Activated CD8-positive, alpha-beta T cell treated with anti-CD3 and anti-CD28 coated beads for 36 hours (primary cell): ENCODE results near the gene COX6B2. TPM values are rescaled to one million over a fixed set of nuclear protein-coding genes. Genes with fewer than 3 reads are reported as not detected.

ENCODE experiments used
- ATAC-seq: fragments of 200-7000 bp; cut with Tn5 transposase; one replicate; pipeline ENCODE4 v1.10.0; 2021; ENCODE audit warnings: mild to moderate bottlenecking, moderate library complexity
- CTCF ChIA-PET: fragments of 350-600 bp; sonication (Branson Sonifier 250); formaldehyde crosslinking; loops from one replicate; lab custom pipeline; 2021; ENCODE audit warnings: antibody characterized with exemption; lab: Charles Lee
- POLR2A ChIA-PET: fragments of 350-600 bp; sonication (Branson Sonifier 250); formaldehyde crosslinking; loops from one replicate; lab custom pipeline; 2021; ENCODE audit warnings: antibody characterized with exemption; lab: Charles Lee
- DNase-seq: peaks from one replicate; pipeline ENCODE4 v3.0.0-alpha.2; 2020
- H3K27ac Mint-ChIP-seq: one replicate; pipeline ENCODE4 v1.8.0; 2021; ENCODE audit warnings: mild to moderate bottlenecking, mixed read lengths
- H3K27me3 Mint-ChIP-seq: one replicate; pipeline ENCODE4 v1.8.0; 2021; ENCODE audit warnings: mixed read lengths
- H3K36me3 Mint-ChIP-seq: one replicate; pipeline ENCODE4 v1.8.0; 2021; ENCODE audit warnings: low read depth, mixed read lengths
- H3K4me1 Mint-ChIP-seq: one replicate; pipeline ENCODE4 v1.8.0; 2021; ENCODE audit warnings: low read depth, mixed read lengths
- H3K4me3 Mint-ChIP-seq: one replicate; pipeline ENCODE4 v1.8.0; 2021; ENCODE audit warnings: mild to moderate bottlenecking, moderate library complexity, mixed read lengths
- H3K9me3 Mint-ChIP-seq: one replicate; pipeline ENCODE4 v1.8.0; 2021; ENCODE audit warnings: mixed read lengths
- intact Hi-C: fragments of 100-400 bp; cut with micrococcal nuclease; formaldehyde crosslinking; loops from one replicate; pipeline ENCODE4 v1.10.0; 2022
- total RNA-seq, 2 experiments: library from RNA; stranded (reverse); gene quantifications; one replicate each; pipeline ENCODE4 v1.2.3, GENCODE V29; 2021
- TF ChIP-seq, protein P1 (sequence below): fragments of 200-600 bp; IDR thresholded peaks from one replicate; pipeline ENCODE4 v1.8.0; 2022; ENCODE audit warnings: antibody characterized with exemption, mild to moderate bottlenecking

COX6B2 gene
- total RNA-seq, 2 experiments from 2014 or later: not detected

DNA sequence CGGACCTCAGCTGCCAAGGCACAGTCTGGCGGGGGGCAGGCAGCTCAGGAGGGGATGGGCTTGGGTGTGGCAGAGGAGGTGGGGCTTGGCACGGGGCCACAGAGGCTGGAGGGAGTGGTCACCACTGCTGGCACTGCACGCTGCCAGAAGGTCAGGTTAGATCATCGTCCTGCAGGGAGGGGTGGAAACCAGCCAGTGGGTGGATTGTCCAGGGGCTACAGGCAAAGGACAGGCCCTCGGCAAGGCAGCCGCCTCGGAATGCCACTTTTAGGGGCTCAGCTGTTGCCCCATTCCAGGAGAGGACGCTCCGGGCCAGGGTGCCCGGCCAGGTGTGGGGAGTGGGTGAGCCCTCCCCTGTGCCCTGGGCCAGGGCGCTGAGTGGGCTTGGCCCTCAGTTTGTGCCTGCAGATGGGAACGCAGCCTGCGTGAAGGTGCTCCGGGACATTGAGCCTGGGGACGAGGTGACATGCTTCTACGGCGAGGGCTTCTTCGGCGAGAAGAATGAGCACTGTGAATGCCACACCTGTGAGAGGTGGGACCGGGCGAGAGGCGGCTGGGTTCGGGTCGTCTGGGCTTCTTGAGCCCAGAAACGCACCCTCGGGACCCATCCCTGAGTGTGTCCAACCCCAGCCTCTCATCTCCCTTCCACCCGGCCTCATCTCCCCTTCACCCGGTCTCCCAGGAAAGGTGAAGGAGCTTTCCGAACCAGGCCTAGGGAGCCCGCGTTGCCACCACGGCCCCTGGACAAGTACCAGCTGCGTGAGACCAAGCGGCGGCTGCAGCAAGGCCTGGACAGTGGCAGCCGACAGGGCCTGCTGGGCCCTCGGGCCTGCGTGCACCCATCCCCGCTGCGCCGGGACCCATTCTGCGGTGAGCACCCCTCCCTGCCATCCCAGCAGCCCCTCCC is 8.4 kb downstream of the COX6B2 start:
- Mint-ChIP-seq H3K27ac (no peak overlapping the region), H3K36me3 (peaks cover 21% of the 10 kb centered on the region), H3K4me3 (no peak overlapping the region), H3K9me3 (no peaks in the 10 kb centered on the region), H3K4me1 (peaks cover 5% of the 10 kb centered on the region), H3K27me3 (peaks cover 8% of the 10 kb centered on the region)
- DNase-seq (no peak), ATAC-seq (no peak)
- intact Hi-C loops: no loop called here
- TF ChIP-seq, protein P1, sequence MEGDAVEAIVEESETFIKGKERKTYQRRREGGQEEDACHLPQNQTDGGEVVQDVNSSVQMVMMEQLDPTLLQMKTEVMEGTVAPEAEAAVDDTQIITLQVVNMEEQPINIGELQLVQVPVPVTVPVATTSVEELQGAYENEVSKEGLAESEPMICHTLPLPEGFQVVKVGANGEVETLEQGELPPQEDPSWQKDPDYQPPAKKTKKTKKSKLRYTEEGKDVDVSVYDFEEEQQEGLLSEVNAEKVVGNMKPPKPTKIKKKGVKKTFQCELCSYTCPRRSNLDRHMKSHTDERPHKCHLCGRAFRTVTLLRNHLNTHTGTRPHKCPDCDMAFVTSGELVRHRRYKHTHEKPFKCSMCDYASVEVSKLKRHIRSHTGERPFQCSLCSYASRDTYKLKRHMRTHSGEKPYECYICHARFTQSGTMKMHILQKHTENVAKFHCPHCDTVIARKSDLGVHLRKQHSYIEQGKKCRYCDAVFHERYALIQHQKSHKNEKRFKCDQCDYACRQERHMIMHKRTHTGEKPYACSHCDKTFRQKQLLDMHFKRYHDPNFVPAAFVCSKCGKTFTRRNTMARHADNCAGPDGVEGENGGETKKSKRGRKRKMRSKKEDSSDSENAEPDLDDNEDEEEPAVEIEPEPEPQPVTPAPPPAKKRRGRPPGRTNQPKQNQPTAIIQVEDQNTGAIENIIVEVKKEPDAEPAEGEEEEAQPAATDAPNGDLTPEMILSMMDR: no peak
- POLR2A ChIA-PET: interaction anchor here (1.2 kb wide), 1 partner anchor 38 kb away, joined by 3 read pairs; the partner anchor contains the start of gene TMEM238
- CTCF ChIA-PET: no interaction called here

DNA sequence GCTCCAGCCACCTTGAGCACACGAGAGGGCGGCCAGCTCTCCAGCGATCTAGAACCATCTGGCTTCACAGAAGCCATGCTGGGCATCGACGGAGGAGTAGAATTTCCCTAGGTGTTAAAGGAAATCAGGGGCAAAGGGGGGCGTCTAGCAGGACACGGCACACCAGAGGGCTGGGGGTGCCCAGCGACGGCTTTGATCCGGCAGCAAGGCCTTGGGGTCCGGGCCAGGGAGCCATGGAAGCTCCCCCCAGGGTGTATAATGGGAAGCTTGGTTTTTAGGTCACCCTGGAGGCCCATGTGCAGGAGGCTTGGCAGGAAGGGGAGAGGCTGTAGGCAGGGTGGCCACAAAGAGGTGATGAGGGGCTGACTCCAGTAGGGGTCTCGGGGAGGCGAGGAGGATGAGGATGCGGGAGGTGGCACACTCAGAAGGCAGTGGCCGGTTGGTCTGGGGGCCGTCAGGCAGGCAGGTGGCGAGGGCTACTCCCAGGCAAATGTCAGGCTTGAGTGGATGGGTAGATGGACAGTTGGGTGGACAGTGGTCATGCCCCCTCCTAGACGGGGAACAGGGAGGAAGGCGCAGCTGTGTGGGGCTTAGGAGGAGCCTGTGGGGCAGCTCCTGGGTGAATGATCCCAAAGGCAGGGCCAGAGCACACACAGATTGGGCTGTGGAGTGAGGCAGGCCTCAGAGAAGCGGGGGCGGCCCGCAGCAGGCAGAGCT is 9.3 kb downstream of the COX6B2 start:
- ATAC-seq (no peak), DNase-seq (no peak)
- POLR2A ChIA-PET: interaction anchor here (0.6 to 1.6 kb wide), 3 partner anchors 39 to 322 kb away, joined by 3 to 6 read pairs (median 3); partner anchors contain the start of gene TMEM238
- H3K9me3 Mint-ChIP-seq: no peaks in the 10 kb centered on the region
- H3K4me3 Mint-ChIP-seq: no peak overlapping the region
- TF ChIP-seq, protein P1: no peak
- no peak overlapping the region for H3K27ac Mint-ChIP-seq
- peaks cover under 1% of the 10 kb centered on the region for H3K27me3 Mint-ChIP-seq
- intact Hi-C loops: no loop called here
- H3K4me1 Mint-ChIP-seq: peaks cover 5% of the 10 kb centered on the region
- peaks cover 21% of the 10 kb centered on the region for H3K36me3 Mint-ChIP-seq
- CTCF ChIA-PET: no interaction called here

DNA sequence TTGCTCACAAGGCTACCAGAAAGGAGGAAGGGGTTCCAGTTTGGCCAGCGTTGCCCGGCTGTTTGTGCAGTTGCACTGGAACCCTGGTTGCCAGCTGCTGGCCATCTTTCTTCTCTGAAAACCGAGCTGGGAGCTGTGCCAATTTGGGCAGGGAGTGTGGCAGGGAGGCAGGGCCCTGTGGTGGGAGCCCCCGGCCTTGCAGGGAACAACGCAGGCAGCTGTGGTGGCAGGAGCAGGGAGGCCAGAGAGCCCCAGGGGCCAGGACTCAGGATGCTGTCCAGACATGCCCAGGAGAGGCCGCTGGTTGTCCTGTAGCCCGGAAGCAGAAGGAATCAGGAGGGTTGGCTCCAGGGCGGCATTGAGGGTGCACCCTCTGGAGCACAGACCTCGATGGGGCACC is 10.1 kb downstream of the COX6B2 start:
- ChIA-PET CTCF (no interaction called here), POLR2A (interaction anchor here (1.6 kb wide), 1 partner anchor 45 kb away, joined by 6 read pairs; no protein-coding TSS in a partner anchor)
- Mint-ChIP-seq H3K36me3 (peaks cover 21% of the 10 kb centered on the region), H3K27me3 (no peaks in the 10 kb centered on the region), H3K27ac (no peak overlapping the region), H3K4me3 (no peak overlapping the region), H3K9me3 (no peaks in the 10 kb centered on the region), H3K4me1 (peaks cover 5% of the 10 kb centered on the region)
- TF ChIP-seq, protein P1: no peak
- intact Hi-C loops: no loop called here
- ATAC-seq (no peak), DNase-seq (no peak)

DNA sequence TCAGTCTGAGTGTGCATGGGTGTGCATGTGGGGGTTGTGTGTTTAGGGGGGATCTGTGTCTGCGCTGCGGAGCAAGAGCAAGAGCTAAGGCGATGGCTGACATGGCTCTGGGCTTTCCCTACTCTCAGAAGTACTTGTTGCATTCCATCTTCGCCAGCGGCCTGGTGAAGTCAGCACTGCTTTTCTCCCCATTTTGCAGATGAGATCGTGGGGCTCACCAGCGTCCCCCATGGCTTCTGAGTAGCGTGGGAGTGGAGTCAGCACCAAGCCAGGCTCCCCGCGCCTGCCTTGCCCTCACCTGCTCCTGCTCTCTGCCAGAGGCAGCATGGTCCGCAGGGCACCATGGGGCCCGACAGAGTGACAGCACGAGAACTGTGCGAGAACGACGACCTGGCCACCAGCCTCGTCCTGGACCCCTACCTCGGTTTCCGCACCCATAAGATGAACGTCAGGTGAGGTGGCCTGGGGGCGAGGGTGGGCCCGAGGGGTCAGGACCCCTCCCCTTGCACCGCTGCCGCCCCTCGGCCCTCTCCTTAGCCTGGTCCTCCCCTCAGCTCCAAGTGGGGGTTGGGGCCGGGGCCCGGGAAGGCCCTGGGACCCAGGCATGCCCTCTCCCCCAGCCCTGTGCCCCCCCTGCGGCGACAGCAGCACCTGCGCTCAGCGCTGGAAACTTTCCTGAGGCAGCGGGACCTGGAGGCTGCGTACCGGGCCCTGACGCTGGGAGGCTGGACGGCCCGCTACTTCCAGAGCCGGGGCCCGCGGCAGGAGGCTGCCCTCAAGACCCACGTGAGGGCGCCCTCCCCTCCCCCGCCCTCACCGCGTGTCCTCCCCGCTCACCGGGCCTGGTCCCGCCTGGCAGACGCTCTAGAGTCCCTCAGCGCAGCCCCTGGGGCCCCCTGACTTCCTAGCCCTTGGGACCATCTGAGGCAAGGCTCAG is 12.7 kb downstream of the COX6B2 start:
- POLR2A ChIA-PET: interaction anchor here (0.6 to 1.7 kb wide), 3 partner anchors 42 to 82 kb away, joined by 3 to 6 read pairs (median 3); partner anchors contain the start of gene PPP6R1

More for the DNA sequence above, 12.7 kb downstream of the COX6B2 start:
- Mint-ChIP-seq H3K27ac (no peak overlapping the region), H3K36me3 (peaks cover 18% of the 10 kb centered on the region), H3K9me3 (no peaks in the 10 kb centered on the region), H3K4me1 (peaks cover 12% of the 10 kb centered on the region), H3K4me3 (peak overlapping the region; percentile 90), H3K27me3 (no peaks in the 10 kb centered on the region)
- DNase-seq: no peak
- TF ChIP-seq, protein P1: no peak
- intact Hi-C loops: no loop called here
- CTCF ChIA-PET: interaction anchor here (1.8 kb wide), 1 partner anchor 43 kb away, joined by 5 read pairs; the partner anchor contains the start of gene TMEM238
- no peak for ATAC-seq
